Fibroblast of pulmonary artery (primary cell): ENCODE results near the gene HERC2.

ENCODE experiments used
- DNase-seq: peaks from one replicate; pipeline ENCODE4 v3.0.0-alpha.2; 2010; ENCODE audit warnings: low read depth
- H3K4me3 ChIP-seq: replicated peaks from 2 replicates; pipeline ENCODE4 v1.5.1; 2011; ENCODE audit warnings: low read depth, mild to moderate bottlenecking, control low read depth, low read length, moderate library complexity
- TF ChIP-seq, protein P1 (sequence below): IDR thresholded peaks from 2 replicates; pipeline ENCODE4 v1.5.1; 2011; ENCODE audit warnings: mild to moderate bottlenecking, control low read depth, low read length, inconsistent platforms; ENCODE audit errors: missing control alignments

Gene HERC2

DNA sequence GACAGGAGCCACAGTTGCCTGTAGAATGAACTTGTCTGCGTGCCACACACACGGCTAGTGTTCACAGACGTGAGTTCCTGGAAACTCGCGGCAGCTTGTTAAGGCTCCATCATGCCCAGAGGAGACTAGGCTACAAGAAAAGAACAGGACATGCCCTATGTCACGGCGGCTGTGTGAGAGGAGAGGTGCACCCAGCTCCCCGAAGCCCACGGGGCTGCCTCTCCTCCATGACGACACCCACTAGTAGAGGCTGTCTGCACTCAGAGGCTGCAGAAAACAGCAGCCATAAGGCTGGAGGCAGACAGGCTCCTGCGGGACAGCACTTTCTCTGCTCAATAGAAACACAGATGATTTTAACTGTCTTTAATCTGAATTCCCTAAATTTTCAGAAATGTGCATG is 203.9 kb downstream of the HERC2 start:
- no peak overlapping the region for H3K4me3 ChIP-seq
- TF ChIP-seq, protein P1, sequence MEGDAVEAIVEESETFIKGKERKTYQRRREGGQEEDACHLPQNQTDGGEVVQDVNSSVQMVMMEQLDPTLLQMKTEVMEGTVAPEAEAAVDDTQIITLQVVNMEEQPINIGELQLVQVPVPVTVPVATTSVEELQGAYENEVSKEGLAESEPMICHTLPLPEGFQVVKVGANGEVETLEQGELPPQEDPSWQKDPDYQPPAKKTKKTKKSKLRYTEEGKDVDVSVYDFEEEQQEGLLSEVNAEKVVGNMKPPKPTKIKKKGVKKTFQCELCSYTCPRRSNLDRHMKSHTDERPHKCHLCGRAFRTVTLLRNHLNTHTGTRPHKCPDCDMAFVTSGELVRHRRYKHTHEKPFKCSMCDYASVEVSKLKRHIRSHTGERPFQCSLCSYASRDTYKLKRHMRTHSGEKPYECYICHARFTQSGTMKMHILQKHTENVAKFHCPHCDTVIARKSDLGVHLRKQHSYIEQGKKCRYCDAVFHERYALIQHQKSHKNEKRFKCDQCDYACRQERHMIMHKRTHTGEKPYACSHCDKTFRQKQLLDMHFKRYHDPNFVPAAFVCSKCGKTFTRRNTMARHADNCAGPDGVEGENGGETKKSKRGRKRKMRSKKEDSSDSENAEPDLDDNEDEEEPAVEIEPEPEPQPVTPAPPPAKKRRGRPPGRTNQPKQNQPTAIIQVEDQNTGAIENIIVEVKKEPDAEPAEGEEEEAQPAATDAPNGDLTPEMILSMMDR = no peak
- no peak for DNase-seq

DNA sequence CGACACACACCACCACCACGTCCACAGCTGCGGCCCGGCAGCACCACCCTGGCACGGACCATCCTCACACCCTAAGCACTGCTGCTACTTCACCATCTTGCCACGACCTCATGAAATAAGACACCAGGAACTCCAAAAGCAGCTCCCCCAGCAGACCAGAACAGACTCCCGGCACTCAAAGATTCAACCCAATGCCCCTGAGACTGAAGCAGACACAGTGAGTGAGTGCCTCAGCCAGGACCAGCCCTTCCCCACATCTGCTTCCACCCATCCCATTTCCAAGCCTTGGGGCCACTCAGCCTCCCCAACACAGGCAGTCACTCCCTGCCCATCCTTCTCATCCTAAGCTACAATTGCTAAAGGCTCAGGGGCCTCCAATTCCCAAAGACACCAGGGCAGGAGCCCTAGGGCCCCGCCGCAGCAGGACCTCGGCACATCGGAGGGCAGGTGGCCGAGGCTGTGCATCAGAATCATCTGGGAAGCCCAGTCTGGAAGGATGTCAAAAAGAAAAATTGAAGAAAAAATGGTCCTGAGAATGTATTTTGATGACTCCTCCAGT is 204.5 kb downstream of the HERC2 start:
- DNase-seq = no peak
- H3K4me3 ChIP-seq = no peak overlapping the region
- TF ChIP-seq, protein P1 = no peak

DNA sequence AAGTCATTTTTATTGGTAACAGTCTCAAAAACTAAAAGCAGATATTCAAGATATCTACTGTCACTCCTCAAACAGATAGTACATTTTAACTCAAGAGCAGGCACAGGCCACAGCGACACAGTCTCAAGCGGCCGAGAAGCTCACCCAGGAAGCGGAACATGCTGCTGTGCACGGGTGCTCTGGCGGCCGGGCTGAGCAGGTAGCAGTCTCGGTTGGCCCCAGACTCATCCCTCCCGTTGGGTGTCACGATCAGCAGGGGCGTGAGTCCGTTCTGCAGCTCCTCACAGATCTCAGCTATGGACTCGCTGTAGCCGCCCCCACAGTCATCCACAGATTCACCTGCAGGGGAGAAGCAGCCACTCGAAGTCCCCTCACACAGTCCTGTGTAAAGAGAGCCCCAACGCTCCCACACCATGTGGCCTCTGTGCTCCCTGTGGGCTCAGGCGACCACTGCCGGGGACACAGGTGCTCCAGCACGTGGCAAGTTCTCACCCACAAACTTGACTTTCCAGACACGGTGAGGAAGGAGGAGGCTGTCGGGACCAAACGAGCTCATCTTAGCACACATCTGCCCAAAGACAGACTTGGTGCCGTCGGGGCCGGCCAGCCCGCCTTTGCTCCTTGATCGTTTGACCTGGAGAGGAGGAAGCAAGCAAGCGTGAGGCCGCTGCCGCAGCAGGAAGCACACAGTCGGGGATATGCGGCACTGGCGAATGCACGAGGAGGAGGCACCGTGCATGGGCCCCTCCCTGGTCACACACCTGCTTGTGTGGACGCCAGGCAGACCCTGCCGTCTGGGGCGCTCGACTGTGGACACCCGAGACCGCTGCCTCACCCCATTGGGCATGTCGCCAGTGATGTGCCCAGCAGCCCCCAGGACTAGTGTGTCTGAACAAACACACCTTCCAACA is 205.2 kb downstream of the HERC2 start:
- DNase-seq = no peak
- H3K4me3 ChIP-seq = no peak overlapping the region
- TF ChIP-seq, protein P1 = no peak

DNA sequence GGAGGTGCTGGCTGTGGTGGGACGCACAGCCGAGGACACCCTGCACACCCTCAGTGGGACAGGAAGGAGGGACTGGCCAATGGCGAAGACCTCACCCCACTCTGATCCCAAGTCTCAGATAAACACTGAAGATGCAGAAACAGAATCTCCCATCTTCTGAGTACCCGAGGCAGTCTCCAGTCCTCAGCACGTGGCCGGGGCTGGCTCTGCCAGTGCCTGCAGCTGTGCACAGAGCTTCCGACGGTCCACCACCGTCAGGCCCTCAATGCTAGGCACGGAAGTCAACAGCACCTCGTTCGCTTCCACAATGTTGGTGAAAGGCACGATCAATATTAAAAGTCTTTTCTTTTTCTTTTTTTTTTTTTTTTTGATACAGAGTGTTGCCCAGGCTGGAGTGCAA is 206.1 kb downstream of the HERC2 start:
- TF ChIP-seq, protein P1 = no peak
- no peak for DNase-seq
- no peak overlapping the region for H3K4me3 ChIP-seq

DNA sequence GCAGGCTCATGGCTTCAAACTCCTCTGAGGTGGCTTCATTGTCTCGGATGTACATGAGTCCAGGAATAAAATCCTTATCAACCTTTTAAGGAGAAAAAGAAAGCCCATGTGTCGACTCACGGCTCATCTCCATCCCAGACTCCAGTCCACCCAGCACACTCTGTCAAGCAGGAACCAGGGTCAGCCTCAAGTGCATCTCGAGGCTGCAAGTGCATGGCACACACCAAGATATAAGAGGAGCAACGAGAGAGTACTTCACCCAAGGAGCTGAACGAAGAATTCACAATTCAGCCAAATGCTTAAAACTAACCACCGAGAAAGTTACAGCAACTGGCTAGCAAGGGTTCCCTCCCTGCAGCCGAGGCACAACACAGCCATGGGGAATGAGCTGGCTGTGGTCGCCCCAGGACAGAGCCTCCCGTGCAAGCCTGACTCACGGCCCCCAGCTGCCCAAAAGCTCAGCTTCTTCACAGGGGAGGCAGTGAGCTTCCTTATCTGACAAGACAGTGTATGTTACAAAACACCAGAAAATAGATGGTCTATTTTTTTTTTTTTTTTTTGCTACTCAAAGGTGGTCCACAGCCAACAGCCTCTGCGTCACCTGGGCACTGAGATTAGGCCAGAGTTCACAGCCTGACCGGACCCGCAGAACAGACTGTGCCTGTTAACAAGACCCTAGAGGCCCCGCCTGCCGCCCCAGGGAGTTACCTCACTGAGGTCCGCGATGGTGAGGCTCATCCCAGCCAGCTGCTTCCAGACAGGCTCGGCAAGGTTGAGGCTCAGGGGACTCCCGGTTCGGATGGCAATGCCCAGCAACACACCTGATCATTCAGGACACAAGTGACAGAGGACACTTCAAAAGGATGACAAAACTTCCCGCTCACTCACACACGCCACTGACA is 207.0 kb downstream of the HERC2 start:
- TF ChIP-seq, protein P1 = no peak
- H3K4me3 ChIP-seq = no peak overlapping the region
- no peak for DNase-seq

DNA sequence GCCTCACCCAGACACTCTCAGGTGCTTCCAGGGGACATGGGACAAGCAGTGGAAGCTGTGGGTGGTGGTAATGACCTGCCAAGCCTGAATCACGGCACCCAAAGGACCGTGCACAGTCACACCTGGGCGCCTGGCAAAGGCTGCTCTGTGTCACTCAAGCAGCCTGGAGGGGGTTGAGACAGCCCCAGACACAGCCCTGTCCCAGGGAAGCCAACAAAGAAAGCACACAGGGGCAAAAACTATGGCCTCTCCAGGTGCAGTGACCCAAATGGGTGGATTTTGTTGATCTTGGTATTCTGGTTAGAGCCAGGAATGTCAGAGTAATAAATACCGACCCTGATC is 207.9 kb downstream of the HERC2 start:
- no peak overlapping the region for H3K4me3 ChIP-seq
- DNase-seq = no peak
- TF ChIP-seq, protein P1 = no peak
